Inflammatory macrophage treated with lipopolysaccharide for 4 hours (primary cell): ENCODE measurements around the gene CHD9.
A peak's percentile ranks its signal among the peaks of the same experiment; 100 is the strongest.
"Not testable (repeated sequence)": the region's sequence is repeated elsewhere in the genome, so short reads cannot be mapped to it uniquely, and the experiment has no call there.

Source experiments
- DNase-seq: peaks from one replicate; pipeline ENCODE4 v3.0.0-alpha.2; 2020

The CHD9 gene

DNA sequence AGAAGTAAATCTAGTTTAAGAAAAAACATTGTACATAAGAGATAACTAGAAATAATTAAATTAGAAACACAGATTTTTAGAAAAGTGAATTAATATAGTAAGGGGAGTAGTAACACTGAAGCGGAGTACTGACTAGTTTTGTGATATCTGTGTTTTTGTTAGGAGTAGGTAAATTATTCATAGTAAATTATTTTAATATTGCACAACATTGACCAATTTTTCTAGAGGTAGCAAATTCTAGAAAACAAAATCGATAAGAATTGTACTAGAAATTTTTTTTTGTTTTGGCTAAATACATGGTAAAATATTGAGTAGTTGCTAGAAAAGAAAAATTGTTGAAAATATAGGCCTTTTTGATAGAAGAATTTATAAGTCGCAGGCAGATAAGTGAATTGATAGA, 156.5 kb downstream of the CHD9 start:
- no peak for DNase-seq

DNA sequence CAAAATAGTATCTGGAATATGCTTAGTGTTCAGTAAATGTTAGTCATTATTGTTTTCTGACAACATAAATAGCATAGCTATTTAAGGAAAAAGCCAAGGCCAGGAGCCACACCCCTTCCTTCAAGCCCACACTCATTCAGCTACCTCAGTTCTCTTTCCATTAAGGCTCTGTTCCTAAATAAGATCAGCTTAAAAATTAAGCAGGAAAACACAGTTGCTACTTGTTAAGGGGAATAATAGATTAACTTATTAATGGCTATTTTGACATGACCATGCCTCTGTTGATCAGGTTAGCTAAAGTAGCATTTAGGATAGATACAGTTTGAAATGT, 158.1 kb downstream of the CHD9 start:
- DNase-seq, result peak; percentile 21

DNA sequence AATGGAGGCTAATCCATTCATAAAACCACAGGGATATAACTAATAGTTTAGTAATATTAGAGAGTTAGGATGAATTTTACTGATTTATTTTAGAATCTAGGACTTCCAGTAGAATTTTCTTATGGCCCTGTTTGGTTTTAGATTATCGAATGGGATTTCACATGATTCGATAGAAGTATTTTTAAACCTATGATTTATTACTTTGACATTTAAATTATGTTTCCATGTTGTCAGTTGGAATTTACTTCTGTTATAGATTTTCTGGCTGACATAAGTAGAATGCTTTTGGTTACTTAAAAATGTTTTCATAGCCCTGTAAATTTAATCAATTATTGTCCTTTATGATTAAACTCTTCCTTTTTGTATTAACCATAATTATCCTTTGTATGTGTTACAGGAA, 158.8 kb downstream of the CHD9 start:
- no peak for DNase-seq

DNA sequence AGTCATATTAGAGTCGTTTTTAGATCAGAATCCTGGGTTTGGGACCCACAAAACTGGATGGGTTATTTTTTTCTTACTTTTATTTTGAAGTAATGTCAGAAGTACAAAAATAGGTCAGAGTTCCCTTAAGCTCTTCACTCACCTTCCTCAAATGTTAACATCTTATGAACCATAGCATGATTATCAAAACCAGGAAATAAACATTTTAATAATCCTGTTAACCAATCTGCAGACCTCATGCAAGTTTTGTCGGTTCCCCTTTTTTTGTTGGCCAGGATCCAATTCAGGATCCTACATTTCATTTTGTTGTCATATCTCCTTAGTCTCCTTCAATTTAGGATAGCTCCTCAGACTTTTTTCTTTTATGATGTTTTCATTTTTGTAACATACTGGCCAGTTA, 162.0 kb downstream of the CHD9 start:
- DNase-seq, result peak; percentile 75

DNA sequence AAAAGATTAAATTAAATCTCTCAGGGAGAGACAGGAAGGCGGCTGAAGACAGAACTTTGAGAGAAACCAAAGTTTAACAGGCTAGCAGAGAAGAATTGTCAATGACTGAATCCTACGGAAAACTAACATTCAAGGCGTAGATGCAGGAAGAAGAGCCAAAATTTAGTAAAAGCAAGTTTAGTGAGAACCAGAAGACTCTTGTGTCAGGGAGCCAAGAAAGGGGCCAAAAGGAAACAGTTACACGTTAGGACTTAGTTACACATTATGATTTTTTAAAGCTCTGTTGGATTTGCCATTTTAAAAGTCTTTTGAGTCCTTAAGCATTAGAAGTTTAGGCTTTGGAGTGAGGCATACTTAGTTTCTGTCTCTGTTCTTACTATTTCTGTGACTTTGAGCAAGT, 164.6 kb downstream of the CHD9 start:
- DNase-seq, result no peak

DNA sequence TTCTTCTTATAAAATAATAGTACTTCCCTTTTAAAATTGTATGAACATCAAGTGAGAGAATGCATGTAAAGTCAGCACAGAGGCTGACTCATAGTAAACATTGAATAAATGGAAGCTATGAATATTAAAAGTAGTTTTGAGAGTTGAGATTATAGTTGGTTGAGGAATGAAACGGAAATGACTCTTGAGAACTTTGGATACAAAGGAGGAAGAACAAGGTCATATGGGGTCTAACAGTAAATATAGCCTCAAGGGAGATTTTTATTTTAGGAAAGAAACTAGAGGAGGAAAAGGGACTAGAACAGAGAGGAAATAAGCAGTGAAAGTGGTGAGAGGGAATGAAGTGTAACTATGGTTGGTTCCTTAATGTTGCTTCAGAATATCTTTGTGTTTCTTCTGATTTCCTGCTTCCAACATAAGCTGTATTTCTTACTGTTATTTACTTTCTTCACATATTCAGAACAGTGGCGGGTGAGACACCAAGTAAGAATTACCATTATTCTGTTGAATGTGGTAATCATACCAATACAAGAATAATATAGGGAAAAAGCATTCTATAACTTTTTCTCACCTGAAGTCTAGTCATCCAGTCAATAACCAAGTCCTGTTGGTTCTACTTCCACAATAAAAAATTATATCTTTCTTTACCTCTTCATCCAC, 165.1 kb downstream of the CHD9 start:
- peak; percentile 84 for DNase-seq

DNA sequence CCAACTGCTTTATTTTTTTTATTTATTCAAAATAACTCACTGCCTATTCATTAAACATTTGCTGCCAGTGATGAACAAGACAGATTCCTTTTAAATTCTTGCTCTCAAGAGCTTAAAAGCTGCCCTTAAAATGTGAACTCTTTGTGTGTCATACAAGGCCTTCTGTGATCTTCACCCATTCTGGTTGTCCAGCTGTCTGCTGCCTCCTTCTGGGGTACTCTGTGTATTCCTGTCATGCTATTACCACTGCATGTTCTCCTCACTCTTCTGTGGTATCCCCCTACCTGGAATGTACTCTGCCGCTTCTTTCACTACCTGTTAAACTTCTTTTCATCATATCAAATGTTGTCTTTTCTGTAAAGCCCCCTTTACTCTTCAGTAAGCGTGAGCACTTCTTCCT, 165.8 kb downstream of the CHD9 start:
- DNase-seq, result no peak

DNA sequence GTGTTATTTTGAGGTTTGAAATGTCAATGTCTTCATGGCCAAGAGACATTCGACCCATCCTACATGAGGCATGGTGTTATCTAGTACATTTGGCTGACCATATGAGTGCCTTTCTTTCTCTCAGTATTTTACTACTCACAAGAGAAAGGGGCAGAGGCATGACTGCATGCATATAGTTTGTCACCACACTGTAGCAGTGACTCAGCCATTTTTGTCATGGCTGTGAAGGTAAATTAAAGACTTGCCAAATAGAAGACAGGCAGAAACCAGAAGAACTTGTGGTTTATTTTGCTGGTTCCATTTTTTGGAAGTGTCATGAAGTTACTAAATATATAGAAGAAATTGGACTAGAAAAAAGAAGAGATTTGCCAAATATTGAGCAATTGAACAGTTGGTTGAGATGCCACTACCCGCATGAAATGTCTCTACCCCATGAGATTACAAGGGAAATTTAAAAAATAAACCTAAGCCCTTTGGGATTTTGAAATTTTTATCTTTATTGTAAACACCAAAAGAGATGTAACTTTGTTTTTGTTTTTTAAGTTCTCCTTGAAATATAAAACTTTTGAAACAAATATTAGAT, 170.3 kb downstream of the CHD9 start:
- peak; percentile 70 for DNase-seq

DNA sequence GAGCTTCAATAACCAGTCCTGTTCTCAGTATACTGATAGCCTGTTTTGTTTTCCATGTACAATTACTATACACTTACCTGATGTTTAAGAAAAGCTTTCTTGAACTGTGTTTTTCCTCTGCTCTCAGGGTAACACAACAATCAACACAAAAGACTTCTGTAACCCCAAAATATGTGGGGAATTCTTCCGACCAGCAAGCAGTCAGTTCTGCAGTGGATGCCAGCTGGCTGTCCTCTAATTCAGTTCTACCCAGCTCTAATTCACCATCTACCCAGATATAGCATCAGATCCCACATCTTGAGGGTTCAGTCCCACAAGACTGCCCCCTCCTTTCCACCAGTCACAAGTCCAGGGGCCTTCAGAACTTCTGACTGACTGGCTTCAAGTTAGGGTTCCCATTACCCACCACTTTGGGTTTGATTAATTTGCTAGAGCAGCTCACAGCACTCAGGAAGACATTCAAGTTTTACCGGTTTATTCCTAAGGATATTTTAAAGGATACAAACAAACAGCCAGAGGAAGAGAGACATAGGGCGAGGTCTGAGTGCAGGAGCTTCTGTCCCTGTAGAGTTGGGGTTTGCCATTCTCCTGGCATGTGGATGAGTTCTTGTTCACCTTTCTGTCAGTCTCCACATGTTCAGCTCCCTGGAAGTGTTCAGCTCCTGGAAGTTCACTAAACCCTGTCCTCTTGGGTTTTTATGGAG, 178.2 kb downstream of the CHD9 start:
- no peak for DNase-seq

DNA sequence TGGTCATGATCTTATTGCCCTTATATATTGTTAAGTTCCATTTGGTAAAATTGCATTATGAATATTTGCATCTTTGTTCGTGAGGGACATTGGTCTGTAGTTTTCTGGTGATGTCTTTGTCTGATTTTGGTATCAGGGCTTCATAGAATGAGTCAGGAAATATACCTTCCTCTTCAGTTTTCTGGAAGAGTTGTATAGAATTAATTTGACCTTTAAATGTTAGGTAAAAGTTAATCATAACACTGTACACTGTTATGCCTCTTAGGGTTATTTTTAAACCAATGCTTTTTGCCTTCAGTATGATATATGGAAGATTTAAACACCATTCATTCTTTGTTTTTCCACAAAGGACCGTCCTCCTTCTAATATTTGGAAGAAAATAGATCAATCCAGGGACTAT, 180.0 kb downstream of the CHD9 start:
- DNase-seq, result no peak

DNA sequence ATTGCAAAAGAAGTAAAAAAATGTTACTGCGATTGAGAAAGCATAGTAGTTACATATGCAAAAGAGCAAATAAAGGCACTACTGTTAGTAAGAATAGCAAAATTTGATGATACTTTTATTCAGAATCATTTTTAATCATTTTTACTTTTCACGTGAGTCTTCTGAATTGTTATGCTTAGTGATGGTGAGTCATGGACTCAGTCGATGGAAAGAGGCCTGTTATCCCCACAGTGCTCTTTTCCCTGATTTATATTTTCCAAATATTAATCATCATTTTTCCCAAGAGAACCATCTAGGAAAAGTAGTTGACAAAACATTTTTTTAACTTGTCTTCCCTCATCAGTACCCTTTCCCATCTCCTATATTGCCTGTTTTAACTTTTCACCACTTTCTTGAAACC, 181.1 kb downstream of the CHD9 start:
- no peak for DNase-seq

DNA sequence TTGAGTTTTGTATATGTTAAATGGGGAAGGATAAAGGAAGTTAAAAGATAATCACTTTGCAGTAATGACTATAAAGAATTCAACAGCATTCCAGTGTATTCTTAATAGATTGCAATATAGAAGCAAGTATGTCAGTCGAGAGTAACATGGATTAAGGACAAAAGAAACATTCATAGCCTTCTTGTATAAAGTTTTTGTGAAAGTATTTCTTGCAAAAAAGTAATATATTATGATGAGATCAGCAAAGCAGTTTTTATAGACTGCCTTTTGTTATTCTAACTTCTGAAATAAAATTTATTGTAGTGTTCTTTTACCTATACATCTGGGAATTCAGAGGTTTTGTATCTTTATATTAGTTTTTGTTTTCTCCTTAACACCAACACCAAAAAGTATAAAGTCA, 194.5 kb downstream of the CHD9 start:
- no peak for DNase-seq

DNA sequence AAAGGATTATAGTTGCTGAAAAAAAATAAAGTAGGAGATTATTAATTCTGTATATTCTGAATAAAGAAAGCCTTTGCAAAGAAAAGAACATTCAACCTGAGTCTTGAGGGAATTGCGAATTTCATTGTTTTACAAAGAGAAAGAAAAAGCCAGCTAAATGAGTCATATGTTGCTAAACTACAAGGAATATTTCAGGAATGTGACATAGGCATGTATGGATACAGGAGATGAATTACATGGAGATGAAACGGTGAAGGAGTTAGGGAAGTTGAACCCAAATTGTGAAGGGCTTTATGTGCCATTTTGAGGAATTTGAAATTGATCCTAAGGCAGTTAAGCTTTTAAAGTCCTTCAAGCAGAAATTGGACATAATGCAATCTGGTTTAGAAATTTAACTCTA, 202.2 kb downstream of the CHD9 start:
- no peak for DNase-seq

DNA sequence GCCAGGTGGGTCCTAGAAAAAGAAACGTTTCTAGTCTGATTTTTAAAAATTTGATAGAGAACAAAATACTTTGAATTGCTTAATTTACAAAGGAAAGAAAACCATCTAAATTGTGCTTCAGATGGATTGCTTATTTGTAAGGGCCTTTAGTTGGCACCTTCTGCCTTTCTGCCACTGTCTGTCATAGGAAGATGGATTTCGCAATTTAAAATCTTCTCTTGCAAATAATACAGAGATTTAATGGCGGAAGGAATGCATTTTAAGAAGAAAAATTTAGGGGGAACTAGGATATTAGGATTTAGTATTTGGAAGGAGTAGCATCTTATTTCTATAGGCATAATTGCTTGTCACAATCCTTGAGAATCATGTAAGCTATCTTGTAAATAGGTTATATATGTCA, 204.0 kb downstream of the CHD9 start:
- DNase-seq, result no peak

DNA sequence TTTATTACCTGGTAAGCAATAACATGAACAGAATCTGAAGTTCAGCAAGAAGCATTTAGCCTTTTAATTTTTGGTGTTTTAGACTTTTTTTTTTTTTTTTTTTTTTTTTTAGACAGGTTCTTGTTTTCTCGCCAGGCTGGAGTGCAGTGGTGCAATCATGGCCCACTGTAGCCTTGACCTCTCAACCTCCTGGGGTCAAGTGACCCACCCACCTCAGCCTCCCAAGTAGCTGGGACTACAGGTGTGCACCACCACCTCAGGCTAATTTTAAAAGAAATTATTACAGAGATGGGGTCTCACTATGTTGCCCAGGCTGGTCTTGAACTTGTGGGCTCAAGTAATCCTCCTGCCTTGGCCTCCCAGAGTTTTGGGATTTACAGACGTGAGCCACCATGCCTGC, 206.5 kb downstream of the CHD9 start:
- DNase-seq, result no peak

DNA sequence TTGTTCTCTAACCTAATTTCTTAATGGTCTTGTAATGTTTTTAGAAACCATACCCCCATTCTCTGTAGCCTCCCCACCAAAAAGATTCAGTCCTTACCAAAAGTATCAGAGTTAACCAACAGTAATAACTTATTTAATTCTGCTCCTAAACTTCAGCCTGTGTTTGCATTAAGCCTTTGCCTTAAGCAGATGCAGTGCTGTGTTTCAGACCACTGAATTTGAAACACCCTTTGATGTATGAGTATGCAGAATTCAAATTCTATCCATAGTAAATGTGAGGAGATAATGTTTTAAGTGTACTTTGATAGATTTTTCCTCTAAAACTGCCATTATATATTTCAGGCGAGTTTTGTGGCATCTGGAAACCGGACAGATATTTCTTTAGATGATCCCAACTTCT, 207.9 kb downstream of the CHD9 start:
- DNase-seq, result no peak

DNA sequence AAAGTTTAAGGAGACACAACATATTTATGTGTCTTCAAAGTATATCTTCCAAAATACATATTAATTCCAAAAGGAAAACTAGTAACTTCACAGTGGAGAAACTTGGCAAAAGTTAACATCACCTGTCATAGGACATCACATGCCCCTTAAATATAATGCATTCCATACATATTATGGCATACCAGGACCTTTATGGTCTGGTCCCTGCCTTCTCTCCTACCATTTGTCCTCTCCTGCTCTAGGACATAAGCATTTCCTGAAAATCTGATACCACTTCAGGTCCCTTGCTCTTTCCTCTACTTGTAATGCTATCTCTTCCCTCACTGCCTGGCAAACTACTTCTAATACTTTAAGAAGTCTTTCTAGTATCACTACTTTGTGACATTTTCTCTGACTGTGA, 211.4 kb downstream of the CHD9 start:
- no peak for DNase-seq

DNA sequence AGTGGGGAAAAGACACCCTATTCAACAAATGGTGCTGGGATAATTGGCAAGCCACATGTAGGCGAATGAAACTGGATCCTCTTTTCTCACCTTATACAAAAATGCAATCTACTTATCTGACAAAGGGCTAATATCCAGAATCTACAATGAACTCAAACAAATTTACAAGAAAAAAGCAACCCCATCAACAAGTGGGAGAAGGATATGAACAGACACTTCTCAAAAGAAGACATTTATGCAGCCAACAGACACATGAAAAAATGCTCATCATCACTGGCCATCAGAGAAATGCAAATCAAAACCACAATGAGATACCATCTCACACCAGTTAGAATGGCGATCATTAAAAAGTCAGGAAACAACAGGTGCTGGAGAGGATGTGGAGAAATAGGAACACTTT, 223.7 kb downstream of the CHD9 start:
- not testable (repeated sequence) for DNase-seq

DNA sequence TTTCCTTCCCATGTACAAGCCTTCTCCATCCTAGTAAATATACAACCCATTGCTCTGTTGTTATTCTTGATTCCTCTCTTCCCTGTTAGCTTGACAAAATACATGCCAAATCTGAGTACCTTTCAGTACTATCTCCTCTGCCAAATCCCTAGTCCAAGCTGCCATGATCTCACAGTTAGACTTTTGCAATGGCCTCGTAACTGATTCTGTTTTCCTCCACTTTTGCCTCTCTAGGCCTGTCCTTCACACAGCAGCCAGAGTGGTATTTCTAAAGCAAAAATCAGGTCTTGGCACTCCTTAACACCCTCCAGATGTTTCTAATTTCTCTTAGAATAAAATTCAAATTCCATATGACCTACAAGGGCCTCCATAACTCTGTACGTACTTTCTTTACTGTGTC, 226.5 kb downstream of the CHD9 start:
- DNase-seq, result no peak

DNA sequence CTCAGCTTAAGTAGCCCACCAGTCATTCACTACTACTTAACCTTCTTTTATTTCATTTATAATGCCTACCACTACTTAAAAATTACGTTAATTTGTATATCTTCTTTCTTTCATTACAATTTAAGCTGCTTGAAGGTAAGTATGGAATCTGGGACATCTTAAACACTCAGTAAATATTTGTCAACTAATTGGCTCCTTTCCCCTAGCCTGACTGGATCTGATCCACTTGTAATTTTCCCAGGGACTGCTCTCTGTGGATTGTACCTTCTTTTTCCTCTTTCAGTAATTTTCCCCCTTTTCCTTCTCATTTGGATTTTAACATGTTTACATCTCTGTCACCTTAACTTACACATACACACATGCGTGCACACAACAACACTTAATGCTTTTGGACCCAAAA, 227.1 kb downstream of the CHD9 start:
- DNase-seq, result no peak

DNA sequence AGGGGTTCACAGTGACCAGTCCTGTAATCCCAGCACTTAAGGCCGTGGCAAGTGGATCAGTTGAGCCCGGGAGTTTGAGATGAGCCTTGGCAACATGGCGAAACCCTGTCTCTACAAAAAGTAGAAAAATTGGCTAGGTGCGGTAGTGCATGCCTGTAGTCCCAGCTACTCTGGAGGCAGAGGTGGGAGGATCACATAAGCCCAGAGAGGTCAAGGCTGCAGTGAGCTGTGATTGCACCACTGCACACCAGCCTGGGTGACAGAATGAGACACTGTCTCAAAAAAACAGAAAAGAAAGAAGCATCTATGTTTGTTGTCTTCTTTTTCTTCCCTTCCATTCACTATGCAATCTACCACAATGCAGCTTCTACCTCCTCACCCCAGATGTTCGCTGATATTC, 227.5 kb downstream of the CHD9 start:
- no peak for DNase-seq

DNA sequence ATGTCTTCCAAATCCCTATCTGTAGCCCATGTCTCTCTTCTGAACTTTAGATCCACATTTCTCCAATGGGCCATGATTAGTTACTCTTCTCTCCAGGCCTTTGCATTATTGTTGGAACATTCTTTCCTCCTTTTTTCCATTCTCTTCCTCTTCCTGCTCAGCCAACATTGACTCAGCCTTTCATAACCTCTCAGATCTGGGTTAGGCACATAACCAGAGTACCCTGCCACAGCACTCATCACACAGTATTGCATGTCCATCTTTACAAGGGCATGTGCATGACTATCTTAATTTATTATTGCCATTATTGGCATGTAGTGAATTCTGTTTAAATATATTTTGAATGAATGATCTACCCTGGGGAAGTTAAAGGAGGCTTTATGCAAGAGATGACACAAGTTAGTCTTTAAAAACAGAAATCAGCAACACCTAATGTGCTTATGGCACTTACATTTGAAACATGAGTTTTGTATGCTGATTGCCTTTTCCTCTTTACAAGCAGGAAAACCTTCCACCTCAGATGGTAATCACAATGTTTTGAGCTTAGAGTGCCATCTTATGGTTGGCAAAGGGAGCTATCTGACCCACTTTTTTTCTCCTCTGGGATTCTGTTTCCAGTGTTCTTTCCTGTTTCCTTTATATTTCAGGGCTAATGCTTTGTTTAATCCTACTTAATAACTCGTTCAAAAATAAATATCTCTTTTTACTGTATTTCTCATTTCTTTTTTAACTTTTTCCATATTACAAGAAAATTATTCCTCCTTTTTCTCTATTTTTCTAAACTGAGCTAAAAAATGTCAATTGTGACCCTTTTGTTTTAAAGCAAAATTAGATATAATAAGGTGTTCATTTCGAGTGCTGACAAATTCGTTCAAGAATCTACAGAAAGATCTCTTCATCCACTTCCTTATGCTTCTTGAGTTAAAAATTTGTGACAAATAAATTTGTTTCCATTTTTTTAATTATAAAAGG, 228.5 kb downstream of the CHD9 start:
- DNase-seq, result peak; percentile 1

DNA sequence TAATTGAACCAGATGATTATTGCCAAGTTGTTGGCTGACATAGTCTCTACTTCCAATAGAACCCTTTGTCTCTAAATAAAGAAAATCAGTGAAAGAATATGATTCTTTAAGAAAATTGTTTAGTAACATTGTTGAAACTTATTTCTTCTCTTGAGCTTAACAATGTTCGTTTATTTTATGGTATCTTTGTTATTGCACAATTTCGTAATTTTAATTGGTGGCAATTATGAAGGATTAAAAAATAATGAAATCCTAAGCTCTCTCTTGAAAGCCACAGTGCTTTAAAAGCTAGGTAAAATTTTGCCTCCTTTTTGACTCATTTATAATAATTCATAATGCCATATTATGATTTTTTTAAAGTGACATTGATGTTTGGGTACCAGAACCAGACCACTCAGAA, 230.4 kb downstream of the CHD9 start:
- DNase-seq, result no peak

DNA sequence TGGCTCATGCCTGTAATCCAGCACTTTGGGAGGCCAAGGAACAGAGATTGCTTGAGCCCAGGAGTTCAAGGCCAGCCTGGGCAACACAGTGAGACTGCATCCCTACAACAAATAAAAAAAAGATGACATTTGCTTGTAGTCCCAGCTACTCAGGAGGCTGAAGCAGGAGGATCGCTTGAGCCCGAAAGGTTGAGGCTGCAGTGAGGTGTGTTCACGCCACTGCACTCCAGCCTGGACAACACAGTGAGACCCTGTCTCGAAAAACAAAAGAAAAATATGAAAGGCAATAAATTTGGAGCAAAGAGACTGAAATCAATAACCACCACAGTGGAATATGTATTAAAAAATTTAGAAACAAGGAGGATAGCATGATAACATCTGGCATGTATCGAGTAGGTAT, 235.7 kb downstream of the CHD9 start:
- DNase-seq, result no peak
